HEK293 (cell line): Measurements from ENCODE around the gene ACAP2.

Experiments used
- CTCF ChIP-seq: fragments of 450-650 bp; formaldehyde crosslinking; IDR thresholded peaks from 2 replicates; pipeline ENCODE4 v1.5.1; 2016; ENCODE audit warnings: missing biosample characterization, missing genetic modification characterization
- PATZ1 ChIP-seq: fragments of 450-650 bp; formaldehyde crosslinking; IDR thresholded peaks from 2 replicates; pipeline ENCODE4 v1.5.1; 2016; ENCODE audit warnings: missing biosample characterization, missing genetic modification characterization
- REST ChIP-seq: fragments of 450-650 bp; formaldehyde crosslinking; IDR thresholded peaks from 2 replicates; pipeline ENCODE4 v1.5.1; 2016; ENCODE audit warnings: missing biosample characterization, missing genetic modification characterization
- ZFP41 ChIP-seq: fragments of 450-650 bp; formaldehyde crosslinking; IDR thresholded peaks from 2 replicates; pipeline ENCODE4 v1.5.1; 2016; ENCODE audit warnings: missing biosample characterization, missing genetic modification characterization, borderline replicate concordance
- ZIC2 ChIP-seq: fragments of 450-650 bp; formaldehyde crosslinking; IDR thresholded peaks from 2 replicates; pipeline ENCODE4 v1.5.1; 2016; ENCODE audit warnings: missing biosample characterization, missing genetic modification characterization
- ZNF239 ChIP-seq: fragments of 450-650 bp; formaldehyde crosslinking; IDR thresholded peaks from 2 replicates; pipeline ENCODE4 v1.5.1; 2016; ENCODE audit warnings: missing biosample characterization, missing genetic modification characterization
- ZNF404 ChIP-seq: fragments of 450-650 bp; formaldehyde crosslinking; IDR thresholded peaks from 2 replicates; pipeline ENCODE4 v1.5.1; 2017; ENCODE audit warnings: missing biosample characterization, missing genetic modification characterization
- ZNF639 ChIP-seq: fragments of 450-650 bp; formaldehyde crosslinking; IDR thresholded peaks from 2 replicates; pipeline ENCODE4 v1.5.1; 2016; ENCODE audit warnings: missing biosample characterization, missing genetic modification characterization
- ZNF830 ChIP-seq: fragments of 450-650 bp; IDR thresholded peaks from 2 replicates; pipeline ENCODE4 v1.5.0; 2018; ENCODE audit warnings: missing biosample characterization, missing genetic modification characterization, low read depth, mild to moderate bottlenecking, moderate library complexity

- TF ChIP-seq ZFP41 (no peak), REST (tag by site-specific recombination) (no peak), ZNF830 (tag by site-specific recombination) (no peak), ZNF239 (tag by site-specific recombination) (no peak), ZIC2 (tag by site-specific recombination) (no peak), CTCF (tag by site-specific recombination) (no peak), ZNF639 (tag by site-specific recombination) (no peak), ZNF404 (no peak), PATZ1 (tag by site-specific recombination) (no peak)
Measured at GRCh38 chr3:195282961-195283360, 159.9 kb downstream of the ACAP2 start.
